Neural progenitor cell (in vitro differentiated cells): Measurements from ENCODE around the gene SULT4A1. TPM values are rescaled to one million over a fixed set of nuclear protein-coding genes. Genes with fewer than 3 reads are reported as not detected.
A peak's percentile ranks its signal among the peaks of the same experiment; 100 is the strongest.

Source experiments
- DNase-seq: peaks from one replicate; pipeline ENCODE4 v3.0.0-alpha.2; 2016; ENCODE audit warnings: low spot score
- H2AFZ ChIP-seq: fragments of 200-600 bp; sonication (generic); replicated peaks from 2 replicates; pipeline ENCODE4 v1.6.1; 2016; ENCODE audit warnings: antibody characterized with exemption
- H3F3A ChIP-seq: fragments of 200-600 bp; sonication (generic); 2 replicates; pipeline ENCODE4 v1.6.1; 2016; ENCODE audit warnings: antibody characterized with exemption, low read depth
- H3K27ac ChIP-seq: fragments of 200-600 bp; sonication (generic); 2 replicates; pipeline ENCODE4 v1.5.1; 2016; ENCODE audit warnings: mild to moderate bottlenecking
- H3K27me3 ChIP-seq: fragments of 200-600 bp; sonication (generic); 2 replicates; pipeline ENCODE4 v1.6.1; 2016; ENCODE audit warnings: mild to moderate bottlenecking, moderate library complexity
- H3K36me3 ChIP-seq: fragments of 200-600 bp; sonication (generic); 2 replicates; pipeline ENCODE4 v1.5.1; 2016
- H3K4me1 ChIP-seq: fragments of 200-600 bp; sonication (generic); 2 replicates; pipeline ENCODE4 v1.6.1; 2016; ENCODE audit warnings: mixed run types
- H3K4me2 ChIP-seq: fragments of 200-600 bp; sonication (generic); 2 replicates; pipeline ENCODE4 v1.6.1; 2016
- H3K4me3 ChIP-seq: fragments of 200-600 bp; sonication (generic); 2 replicates; pipeline ENCODE4 v1.5.1; 2016
- H3K79me2 ChIP-seq: fragments of 200-600 bp; sonication (generic); 2 replicates; pipeline ENCODE4 v1.6.1; 2016; ENCODE audit warnings: low read depth
- H3K9ac ChIP-seq: fragments of 200-600 bp; sonication (generic); 2 replicates; pipeline ENCODE4 v1.6.1; 2016
- H3K9me3 ChIP-seq: fragments of 200-600 bp; sonication (generic); 2 replicates; pipeline ENCODE4 v1.5.1; 2016; ENCODE audit warnings: low read depth
- H4K20me1 ChIP-seq: fragments of 200-600 bp; sonication (generic); 2 replicates; pipeline ENCODE4 v1.6.1; 2016; ENCODE audit warnings: low read depth
- H3K27ac Mint-ChIP-seq: 3 replicates; pipeline ENCODE4 v1.8.0; 2021; ENCODE audit warnings: mixed read lengths
- H3K27me3 Mint-ChIP-seq: 2 replicates; pipeline ENCODE4 v1.8.0; 2022; ENCODE audit warnings: low read depth, mild to moderate bottlenecking, inconsistent platforms, moderate library complexity, mixed read lengths; ENCODE audit not compliant: insufficient read depth
- H3K36me3 Mint-ChIP-seq: 3 replicates; pipeline ENCODE4 v1.8.0; 2021; ENCODE audit warnings: mixed read lengths
- H3K4me1 Mint-ChIP-seq: 3 replicates; pipeline ENCODE4 v1.8.0; 2021; ENCODE audit warnings: mixed read lengths
- H3K4me3 Mint-ChIP-seq: 3 replicates; pipeline ENCODE4 v1.8.0; 2021; ENCODE audit warnings: mild to moderate bottlenecking, moderate library complexity, mixed read lengths
- H3K9me3 Mint-ChIP-seq: 3 replicates; pipeline ENCODE4 v1.8.0; 2020; ENCODE audit warnings: mixed read lengths
- EZH2 ChIP-seq: fragments of 200-600 bp; sonication (generic); IDR thresholded peaks from 2 replicates; pipeline ENCODE4 v1.6.1; 2017; ENCODE audit warnings: antibody characterized with exemption, mild to moderate bottlenecking, moderate library complexity
- EZH2phosphoT487 ChIP-seq: fragments of 200-600 bp; sonication (generic); IDR thresholded peaks from 2 replicates; pipeline ENCODE4 v1.6.1; 2017; ENCODE audit warnings: antibody characterized with exemption
- total RNA-seq: library from RNA; depleted of rRNA; stranded (reverse); fragments of >200 nt; gene quantifications from 2 replicates; pipeline ENCODE4 v1.2.3, GENCODE V29; 2015; ENCODE audit warnings: low replicate concordance
- TF ChIP-seq, protein P1 (sequence below): fragments of 200-600 bp; sonication (generic); IDR thresholded peaks from 2 replicates; pipeline ENCODE4 v1.5.1; 2017; ENCODE audit warnings: antibody characterized with exemption, mild to moderate bottlenecking

The SULT4A1 gene
- total RNA-seq, 1 donor from 2014 or later = 14.2 TPM

DNA sequence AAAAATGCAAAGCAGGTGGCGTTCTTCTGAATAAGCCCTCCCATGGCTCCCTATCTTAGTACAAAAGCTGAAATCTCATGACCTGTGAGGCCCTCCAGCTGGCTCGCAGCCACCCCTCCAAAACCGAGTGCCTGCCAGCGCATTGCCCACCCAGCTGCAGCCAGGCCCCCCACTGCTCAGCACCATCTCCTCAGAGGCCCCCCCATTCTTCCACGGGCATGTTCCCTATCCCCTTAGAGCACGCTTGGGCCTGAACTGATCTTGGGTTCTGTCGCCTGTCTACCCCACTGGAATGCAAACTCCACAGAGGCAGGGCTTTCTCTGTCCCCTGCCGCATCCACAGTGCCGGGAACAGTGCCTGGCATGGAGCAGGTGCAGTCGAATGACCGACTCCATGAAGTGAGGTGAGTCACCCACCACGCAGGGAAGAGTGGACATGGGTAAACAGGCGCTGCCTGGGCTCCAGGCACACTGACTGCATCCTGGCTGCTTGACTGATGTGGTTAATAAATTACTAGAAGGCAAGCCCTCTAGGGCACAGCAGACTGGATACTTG lies 38.9 kb downstream of the SULT4A1 start:
- H3K4me1 Mint-ChIP-seq = peaks cover 28% of the 10 kb centered on the region
- H3K9ac ChIP-seq = no peak overlapping the region
- H2AFZ ChIP-seq = no peak overlapping the region
- peaks cover 6% of the 10 kb centered on the region for H3K27me3 Mint-ChIP-seq
- no peak overlapping the region for H3K4me3 ChIP-seq
- peaks cover 4% of the 10 kb centered on the region for H3F3A ChIP-seq
- peak overlapping the region; percentile 57 for H3K4me2 ChIP-seq
- no peaks in the 10 kb centered on the region for H3K27me3 ChIP-seq
- H3K9me3 Mint-ChIP-seq = no peaks in the 10 kb centered on the region
- TF ChIP-seq EZH2phosphoT487 (no peak), EZH2 (no peak)
- TF ChIP-seq, protein P1, sequence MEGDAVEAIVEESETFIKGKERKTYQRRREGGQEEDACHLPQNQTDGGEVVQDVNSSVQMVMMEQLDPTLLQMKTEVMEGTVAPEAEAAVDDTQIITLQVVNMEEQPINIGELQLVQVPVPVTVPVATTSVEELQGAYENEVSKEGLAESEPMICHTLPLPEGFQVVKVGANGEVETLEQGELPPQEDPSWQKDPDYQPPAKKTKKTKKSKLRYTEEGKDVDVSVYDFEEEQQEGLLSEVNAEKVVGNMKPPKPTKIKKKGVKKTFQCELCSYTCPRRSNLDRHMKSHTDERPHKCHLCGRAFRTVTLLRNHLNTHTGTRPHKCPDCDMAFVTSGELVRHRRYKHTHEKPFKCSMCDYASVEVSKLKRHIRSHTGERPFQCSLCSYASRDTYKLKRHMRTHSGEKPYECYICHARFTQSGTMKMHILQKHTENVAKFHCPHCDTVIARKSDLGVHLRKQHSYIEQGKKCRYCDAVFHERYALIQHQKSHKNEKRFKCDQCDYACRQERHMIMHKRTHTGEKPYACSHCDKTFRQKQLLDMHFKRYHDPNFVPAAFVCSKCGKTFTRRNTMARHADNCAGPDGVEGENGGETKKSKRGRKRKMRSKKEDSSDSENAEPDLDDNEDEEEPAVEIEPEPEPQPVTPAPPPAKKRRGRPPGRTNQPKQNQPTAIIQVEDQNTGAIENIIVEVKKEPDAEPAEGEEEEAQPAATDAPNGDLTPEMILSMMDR = no peak
- no peaks in the 10 kb centered on the region for H3K9me3 ChIP-seq
- H3K36me3 Mint-ChIP-seq = no peaks in the 10 kb centered on the region
- no peak overlapping the region for H3K4me3 Mint-ChIP-seq
- no peaks in the 10 kb centered on the region for H3K79me2 ChIP-seq
- no peak overlapping the region for H3K27ac Mint-ChIP-seq
- peak; percentile 40 for DNase-seq
- H4K20me1 ChIP-seq = peaks cover 9% of the 10 kb centered on the region
- peaks cover 12% of the 10 kb centered on the region for H3K4me1 ChIP-seq
- H3K36me3 ChIP-seq = no peaks in the 10 kb centered on the region
- no peak overlapping the region for H3K27ac ChIP-seq

DNA sequence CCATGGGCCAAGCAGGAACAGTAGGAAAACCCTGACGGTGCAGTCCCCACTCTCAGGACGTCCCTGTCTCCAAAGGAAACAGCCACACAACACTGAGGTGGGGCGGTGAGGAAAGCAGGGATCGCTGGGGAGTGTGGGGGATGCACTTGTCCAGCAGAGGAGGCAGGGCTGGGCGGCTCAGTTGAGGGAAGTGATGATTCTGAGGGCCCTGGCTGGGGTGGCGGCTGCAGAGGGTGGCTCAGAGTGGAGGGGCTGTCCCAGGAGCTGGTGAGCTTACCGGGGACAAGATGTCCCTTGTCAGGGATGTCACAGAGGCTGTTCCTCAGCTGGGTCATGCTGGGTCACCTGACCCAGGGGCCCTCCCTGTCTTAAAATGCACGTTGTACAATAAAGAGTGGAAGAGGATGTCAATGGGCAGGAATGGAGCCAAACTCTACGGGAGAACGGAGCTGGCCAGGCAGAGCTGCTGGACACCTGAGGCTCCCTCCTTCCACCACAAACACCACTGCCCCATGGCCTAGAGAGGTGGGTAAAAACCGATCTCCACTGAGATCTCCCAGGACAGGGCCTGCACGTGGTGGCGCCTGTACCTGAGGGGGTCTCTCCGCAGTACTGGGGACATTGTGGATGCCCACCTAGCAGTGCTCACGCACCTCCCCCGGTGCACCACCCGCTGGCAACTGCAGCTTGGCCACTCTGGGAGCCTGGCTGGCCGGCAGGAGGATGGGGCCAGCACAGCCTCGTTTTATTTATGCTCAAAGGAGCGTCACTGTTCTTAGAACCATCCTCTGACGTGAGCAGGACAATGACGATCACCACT lies 40.5 kb downstream of the SULT4A1 start:
- Mint-ChIP-seq H3K27ac (no peak overlapping the region), H3K27me3 (peaks cover 6% of the 10 kb centered on the region), H3K4me1 (peaks cover 20% of the 10 kb centered on the region), H3K4me3 (no peak overlapping the region), H3K9me3 (no peaks in the 10 kb centered on the region), H3K36me3 (no peaks in the 10 kb centered on the region)
- Histone ChIP-seq H3K79me2 (no peaks in the 10 kb centered on the region), H4K20me1 (peaks cover 9% of the 10 kb centered on the region), H3K27ac (no peak overlapping the region), H3K4me3 (no peak overlapping the region), H3K36me3 (no peaks in the 10 kb centered on the region), H3K9ac (no peak overlapping the region), H2AFZ (no peak overlapping the region), H3K4me2 (no peak overlapping the region), H3K27me3 (no peaks in the 10 kb centered on the region), H3K4me1 (peaks cover 12% of the 10 kb centered on the region), H3K9me3 (no peaks in the 10 kb centered on the region), H3F3A (peaks cover 7% of the 10 kb centered on the region)
- TF ChIP-seq, protein P1 = no peak
- TF ChIP-seq EZH2 (no peak), EZH2phosphoT487 (no peak)
- no peak for DNase-seq

DNA sequence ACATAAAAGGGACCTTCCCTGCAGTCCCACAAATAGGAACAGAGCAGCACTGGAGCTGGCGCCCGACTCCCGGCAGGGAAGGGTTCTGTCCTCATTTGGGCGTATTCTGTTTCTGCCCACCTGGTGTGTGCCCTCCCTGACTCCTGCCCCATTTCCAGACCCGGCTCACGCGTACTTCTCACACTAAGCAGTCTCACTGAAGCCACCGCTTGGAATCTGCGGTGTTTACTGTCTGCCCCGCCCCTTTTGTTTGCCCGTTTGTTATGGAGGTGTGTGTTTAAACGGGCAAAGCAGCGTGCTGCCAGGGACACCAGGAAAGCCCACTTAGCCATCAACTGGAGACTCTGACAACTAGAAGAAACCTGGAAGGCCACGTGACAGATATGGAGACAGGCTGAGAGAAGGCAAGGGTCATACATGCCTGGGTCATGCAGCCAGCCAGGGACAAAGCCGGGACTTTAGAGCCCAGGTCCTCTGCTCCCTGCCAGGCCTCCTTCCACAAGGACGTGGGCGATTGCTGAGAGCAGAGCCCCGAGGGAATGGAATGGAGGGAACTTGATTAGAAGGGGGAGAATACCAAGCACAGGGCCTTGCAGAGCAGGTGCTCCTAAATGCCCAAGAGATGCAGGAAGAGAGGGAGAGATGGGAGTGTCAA lies 41.5 kb downstream of the SULT4A1 start:
- Histone ChIP-seq H3K27me3 (no peaks in the 10 kb centered on the region), H3K4me3 (no peak overlapping the region), H2AFZ (no peak overlapping the region), H3K4me1 (peaks cover 12% of the 10 kb centered on the region), H3K9me3 (no peaks in the 10 kb centered on the region), H3F3A (peaks cover 7% of the 10 kb centered on the region), H3K9ac (no peak overlapping the region), H3K79me2 (no peaks in the 10 kb centered on the region), H3K4me2 (no peak overlapping the region), H4K20me1 (peaks cover 9% of the 10 kb centered on the region), H3K27ac (no peak overlapping the region), H3K36me3 (no peaks in the 10 kb centered on the region)
- Mint-ChIP-seq H3K4me3 (no peak overlapping the region), H3K27ac (no peak overlapping the region), H3K9me3 (no peaks in the 10 kb centered on the region), H3K4me1 (peaks cover 14% of the 10 kb centered on the region), H3K27me3 (peaks cover 6% of the 10 kb centered on the region), H3K36me3 (no peaks in the 10 kb centered on the region)
- no peak for DNase-seq
- TF ChIP-seq EZH2phosphoT487 = no peak
- TF ChIP-seq, protein P1 = no peak
- no peak for TF ChIP-seq EZH2
